ENCODE measurements around the gene ELL. TPM values are rescaled to one million over a fixed set of nuclear protein-coding genes. Genes with fewer than 3 reads are reported as not detected.

The ELL gene
- polyA plus RNA-seq, 1 of the 3 experiments (the other 2 are of a cell fraction), result 7.4 TPM

DNA sequence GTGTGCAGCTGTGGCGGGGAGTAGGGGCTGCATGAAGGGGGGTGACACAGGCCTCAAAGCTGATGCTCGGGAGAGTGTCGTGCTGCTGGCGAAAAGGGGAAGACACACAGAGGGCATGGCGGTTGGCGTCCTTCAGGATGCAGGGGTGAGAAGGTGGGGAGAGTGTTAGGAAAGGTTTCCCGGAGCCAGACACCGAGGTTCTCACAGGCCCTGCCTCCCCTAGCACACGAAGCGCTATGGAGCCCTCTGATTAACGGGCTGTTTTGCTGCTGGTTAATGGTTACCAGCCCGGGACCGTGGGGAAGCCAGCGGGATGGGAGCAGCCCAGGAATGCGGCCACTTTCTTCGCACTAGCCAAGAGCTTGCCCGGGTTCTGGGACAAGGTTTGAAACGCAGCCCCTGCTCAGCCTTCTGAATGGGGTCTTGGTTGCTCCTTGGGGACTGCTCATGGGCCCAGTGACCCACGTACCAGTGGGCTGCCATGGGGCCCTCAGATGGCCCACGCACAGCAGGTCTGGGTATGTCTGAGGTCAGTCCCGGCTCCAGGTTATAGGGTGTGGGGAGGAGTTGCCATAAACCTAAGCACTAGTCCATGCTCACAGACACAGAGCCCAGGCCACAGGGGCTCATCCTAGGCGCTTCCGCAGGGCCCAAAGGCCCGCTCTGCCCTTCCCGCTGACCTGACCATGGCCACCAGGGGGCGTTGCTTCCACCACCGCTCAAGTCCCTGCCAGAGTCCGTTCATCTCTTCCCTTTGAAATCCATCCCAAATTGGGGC, 52.6 kb downstream of the ELL start:
- Histone ChIP-seq H4K20me1 (ENCODE audit: insufficient read depth) (peaks cover 44% of the 10 kb centered on the region), H3K9me2 (no peaks in the 10 kb centered on the region), H3K27ac (ENCODE audit: low read depth in 2 of 2, low read length in 1 of 2) (no peak overlapping the region), H3K9ac (no peak overlapping the region), H3K36me3 (replicated peaks in 1 of 2; ENCODE audit: control insufficient read depth in 1 of 2, insufficient read depth in 2 of 2, low read length in 1 of 2) (no peaks in the 10 kb centered on the region), H3K79me2 (ENCODE audit: insufficient read depth) (peaks cover 26% of the 10 kb centered on the region; the same call in 1 of the 2 replicates), H3F3A (replicated peaks; ENCODE audit: insufficient read depth) (peaks cover 5% of the 10 kb centered on the region), H3K27me3 (ENCODE audit: insufficient read depth) (no peaks in the 10 kb centered on the region), H3K4me1 (ENCODE audit: control insufficient read depth in 1 of 2, insufficient read depth in 2 of 2, low read depth in 1 of 2, low read length in 1 of 2) (peaks cover 0 to 5% of the 10 kb centered on the region in 2 experiments; a peak in 1 of 4 replicates), H3K4me2 (no peak overlapping the region), H3K9me3 (no peaks in the 10 kb centered on the region), H2AFZ (ENCODE audit: low read depth) (no peak overlapping the region), H3K4me3 (ENCODE audit: low read depth in 2 of 2, low read length in 1 of 2) (no peak overlapping the region; a peak in 1 of 4 replicates)
- TF ChIP-seq, protein P1, sequence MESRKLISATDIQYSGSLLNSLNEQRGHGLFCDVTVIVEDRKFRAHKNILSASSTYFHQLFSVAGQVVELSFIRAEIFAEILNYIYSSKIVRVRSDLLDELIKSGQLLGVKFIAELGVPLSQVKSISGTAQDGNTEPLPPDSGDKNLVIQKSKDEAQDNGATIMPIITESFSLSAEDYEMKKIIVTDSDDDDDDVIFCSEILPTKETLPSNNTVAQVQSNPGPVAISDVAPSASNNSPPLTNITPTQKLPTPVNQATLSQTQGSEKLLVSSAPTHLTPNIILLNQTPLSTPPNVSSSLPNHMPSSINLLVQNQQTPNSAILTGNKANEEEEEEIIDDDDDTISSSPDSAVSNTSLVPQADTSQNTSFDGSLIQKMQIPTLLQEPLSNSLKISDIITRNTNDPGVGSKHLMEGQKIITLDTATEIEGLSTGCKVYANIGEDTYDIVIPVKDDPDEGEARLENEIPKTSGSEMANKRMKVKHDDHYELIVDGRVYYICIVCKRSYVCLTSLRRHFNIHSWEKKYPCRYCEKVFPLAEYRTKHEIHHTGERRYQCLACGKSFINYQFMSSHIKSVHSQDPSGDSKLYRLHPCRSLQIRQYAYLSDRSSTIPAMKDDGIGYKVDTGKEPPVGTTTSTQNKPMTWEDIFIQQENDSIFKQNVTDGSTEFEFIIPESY (IDR thresholded peaks at IDR 0.05; ENCODE audit: borderline replicate concordance, low read depth), result no peak
- TF ChIP-seq, protein P2, sequence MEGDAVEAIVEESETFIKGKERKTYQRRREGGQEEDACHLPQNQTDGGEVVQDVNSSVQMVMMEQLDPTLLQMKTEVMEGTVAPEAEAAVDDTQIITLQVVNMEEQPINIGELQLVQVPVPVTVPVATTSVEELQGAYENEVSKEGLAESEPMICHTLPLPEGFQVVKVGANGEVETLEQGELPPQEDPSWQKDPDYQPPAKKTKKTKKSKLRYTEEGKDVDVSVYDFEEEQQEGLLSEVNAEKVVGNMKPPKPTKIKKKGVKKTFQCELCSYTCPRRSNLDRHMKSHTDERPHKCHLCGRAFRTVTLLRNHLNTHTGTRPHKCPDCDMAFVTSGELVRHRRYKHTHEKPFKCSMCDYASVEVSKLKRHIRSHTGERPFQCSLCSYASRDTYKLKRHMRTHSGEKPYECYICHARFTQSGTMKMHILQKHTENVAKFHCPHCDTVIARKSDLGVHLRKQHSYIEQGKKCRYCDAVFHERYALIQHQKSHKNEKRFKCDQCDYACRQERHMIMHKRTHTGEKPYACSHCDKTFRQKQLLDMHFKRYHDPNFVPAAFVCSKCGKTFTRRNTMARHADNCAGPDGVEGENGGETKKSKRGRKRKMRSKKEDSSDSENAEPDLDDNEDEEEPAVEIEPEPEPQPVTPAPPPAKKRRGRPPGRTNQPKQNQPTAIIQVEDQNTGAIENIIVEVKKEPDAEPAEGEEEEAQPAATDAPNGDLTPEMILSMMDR (IDR thresholded peaks at IDR 0.05), result peak; percentile 84
- TF ChIP-seq EP300 (IDR thresholded peaks at IDR 0.05; ENCODE audit: borderline replicate concordance in 1 of 2, low read depth in 1 of 2, low read length in 1 of 2), result no peak
- TF ChIP-seq RAD21 (IDR thresholded peaks at IDR 0.05; ENCODE audit: low read length), result peak; percentile 59
- TF ChIP-seq TAF1 (IDR thresholded peaks at IDR 0.05; ENCODE audit: borderline replicate concordance, low read depth, low read length), result no peak
- TF ChIP-seq NRF1 (IDR thresholded peaks at IDR 0.05; ENCODE audit: low read depth, low read length), result no peak
- peak; percentile 57 for TF ChIP-seq SMC3 (IDR thresholded peaks at IDR 0.05; ENCODE audit: low read depth, low read length)
- TF ChIP-seq GABPA (IDR thresholded peaks at IDR 0.05; ENCODE audit: low read depth), result no peak
- ChIA-PET CTCF (interaction anchor here (0.6 to 6.5 kb wide), 37 partner anchors 9 to 378 kb away, joined by 3 to 63 read pairs (median 4); partner anchors contain the start of genes ELL, ISYNA1, REX1BD and SSBP4), POLR2A (no interaction called here)
- 82% methylated on average over 19 of the region's 28 CpGs for WGBS (ENCODE audit: low lambda C conversion rate)
- DNase-seq, result peak; percentile 82

DNA sequence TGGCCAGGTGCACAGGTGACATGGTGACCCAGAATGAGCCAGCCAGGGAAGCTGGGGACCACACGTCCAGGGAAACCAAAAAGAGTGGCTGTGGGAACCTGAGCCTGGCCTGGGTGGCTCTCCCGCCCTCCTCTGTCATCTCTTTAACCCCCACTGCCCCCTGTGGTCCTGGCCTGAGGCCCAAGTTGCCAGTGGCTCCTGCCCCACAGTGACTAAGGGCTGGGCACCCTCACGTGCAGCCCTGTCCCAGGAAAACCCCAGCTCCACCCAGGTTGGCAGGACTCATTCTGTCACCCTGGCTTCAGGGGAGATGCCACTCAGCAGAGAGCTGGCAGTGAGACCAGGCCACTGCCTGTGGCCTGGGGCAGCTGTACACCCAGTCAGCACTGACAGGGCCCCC, 53.4 kb downstream of the ELL start:
- no peaks in the 10 kb centered on the region for H3K9me3 ChIP-seq
- H3K79me2 ChIP-seq (ENCODE audit: insufficient read depth), result peaks cover 20% of the 10 kb centered on the region; the same call in 1 of the 2 replicates
- H3F3A ChIP-seq (replicated peaks; ENCODE audit: insufficient read depth), result peaks cover 5% of the 10 kb centered on the region
- H3K27ac ChIP-seq (ENCODE audit: low read depth in 2 of 2, low read length in 1 of 2), result no peak overlapping the region
- peaks cover 38% of the 10 kb centered on the region for H4K20me1 ChIP-seq (ENCODE audit: insufficient read depth)
- ChIA-PET CTCF (interaction anchor here (0.8 to 6.5 kb wide), 15 partner anchors 8 to 379 kb away, joined by 3 to 63 read pairs (median 4); partner anchors contain the start of genes ELL, ISYNA1 and REX1BD), POLR2A (no interaction called here)
- no peak overlapping the region for H3K4me3 ChIP-seq (ENCODE audit: low read depth in 2 of 2, low read length in 1 of 2)
- H2AFZ ChIP-seq (ENCODE audit: low read depth), result no peak overlapping the region
- H3K4me2 ChIP-seq, result no peak overlapping the region
- no peaks in the 10 kb centered on the region for H3K36me3 ChIP-seq (replicated peaks in 1 of 2; ENCODE audit: control insufficient read depth in 1 of 2, insufficient read depth in 2 of 2, low read length in 1 of 2)
- H3K9ac ChIP-seq, result no peak overlapping the region
- 64% methylated on average over 3 of the region's 3 CpGs for WGBS (ENCODE audit: low lambda C conversion rate)
- no peak for DNase-seq
- H3K9me2 ChIP-seq, result no peaks in the 10 kb centered on the region
- H3K27me3 ChIP-seq (ENCODE audit: insufficient read depth), result no peaks in the 10 kb centered on the region
- peaks cover 0 to 5% of the 10 kb centered on the region in 2 experiments; a peak in 1 of 4 replicates for H3K4me1 ChIP-seq (ENCODE audit: control insufficient read depth in 1 of 2, insufficient read depth in 2 of 2, low read depth in 1 of 2, low read length in 1 of 2)
- TF ChIP-seq NFIC (IDR thresholded peaks at IDR 0.05; ENCODE audit: borderline replicate concordance) (no peak), ELF1 (IDR thresholded peaks at IDR 0.05) (no peak), NRF1 (IDR thresholded peaks at IDR 0.05; ENCODE audit: low read depth, low read length) (no peak), EP300 (IDR thresholded peaks at IDR 0.05; ENCODE audit: borderline replicate concordance in 1 of 2, low read depth in 1 of 2, low read length in 1 of 2) (no peak), RFX5 (IDR thresholded peaks at IDR 0.05; ENCODE audit: low read length) (no peak), YY1 (IDR thresholded peaks at IDR 0.05; ENCODE audit: low read depth) (no peak), FOXM1 (IDR thresholded peaks at IDR 0.05; ENCODE audit: low read depth) (no peak)
- TF ChIP-seq, protein P1 (IDR thresholded peaks at IDR 0.05; ENCODE audit: borderline replicate concordance, low read depth), result no peak
- TF ChIP-seq, protein P3, sequence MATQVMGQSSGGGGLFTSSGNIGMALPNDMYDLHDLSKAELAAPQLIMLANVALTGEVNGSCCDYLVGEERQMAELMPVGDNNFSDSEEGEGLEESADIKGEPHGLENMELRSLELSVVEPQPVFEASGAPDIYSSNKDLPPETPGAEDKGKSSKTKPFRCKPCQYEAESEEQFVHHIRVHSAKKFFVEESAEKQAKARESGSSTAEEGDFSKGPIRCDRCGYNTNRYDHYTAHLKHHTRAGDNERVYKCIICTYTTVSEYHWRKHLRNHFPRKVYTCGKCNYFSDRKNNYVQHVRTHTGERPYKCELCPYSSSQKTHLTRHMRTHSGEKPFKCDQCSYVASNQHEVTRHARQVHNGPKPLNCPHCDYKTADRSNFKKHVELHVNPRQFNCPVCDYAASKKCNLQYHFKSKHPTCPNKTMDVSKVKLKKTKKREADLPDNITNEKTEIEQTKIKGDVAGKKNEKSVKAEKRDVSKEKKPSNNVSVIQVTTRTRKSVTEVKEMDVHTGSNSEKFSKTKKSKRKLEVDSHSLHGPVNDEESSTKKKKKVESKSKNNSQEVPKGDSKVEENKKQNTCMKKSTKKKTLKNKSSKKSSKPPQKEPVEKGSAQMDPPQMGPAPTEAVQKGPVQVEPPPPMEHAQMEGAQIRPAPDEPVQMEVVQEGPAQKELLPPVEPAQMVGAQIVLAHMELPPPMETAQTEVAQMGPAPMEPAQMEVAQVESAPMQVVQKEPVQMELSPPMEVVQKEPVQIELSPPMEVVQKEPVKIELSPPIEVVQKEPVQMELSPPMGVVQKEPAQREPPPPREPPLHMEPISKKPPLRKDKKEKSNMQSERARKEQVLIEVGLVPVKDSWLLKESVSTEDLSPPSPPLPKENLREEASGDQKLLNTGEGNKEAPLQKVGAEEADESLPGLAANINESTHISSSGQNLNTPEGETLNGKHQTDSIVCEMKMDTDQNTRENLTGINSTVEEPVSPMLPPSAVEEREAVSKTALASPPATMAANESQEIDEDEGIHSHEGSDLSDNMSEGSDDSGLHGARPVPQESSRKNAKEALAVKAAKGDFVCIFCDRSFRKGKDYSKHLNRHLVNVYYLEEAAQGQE (IDR thresholded peaks at IDR 0.05; ENCODE audit: low read depth, low read length), result no peak
